GM19043 (cell line): ENCODE measurements around the gene COL5A1.

Source experiments
- ATAC-seq: cut with Tn5 transposase; IDR thresholded peaks from one replicate; pipeline ENCODE4 v1.9.1; 2021; ENCODE audit warnings: low read depth; ENCODE audit not compliant: unreplicated experiment

Gene COL5A1

DNA sequence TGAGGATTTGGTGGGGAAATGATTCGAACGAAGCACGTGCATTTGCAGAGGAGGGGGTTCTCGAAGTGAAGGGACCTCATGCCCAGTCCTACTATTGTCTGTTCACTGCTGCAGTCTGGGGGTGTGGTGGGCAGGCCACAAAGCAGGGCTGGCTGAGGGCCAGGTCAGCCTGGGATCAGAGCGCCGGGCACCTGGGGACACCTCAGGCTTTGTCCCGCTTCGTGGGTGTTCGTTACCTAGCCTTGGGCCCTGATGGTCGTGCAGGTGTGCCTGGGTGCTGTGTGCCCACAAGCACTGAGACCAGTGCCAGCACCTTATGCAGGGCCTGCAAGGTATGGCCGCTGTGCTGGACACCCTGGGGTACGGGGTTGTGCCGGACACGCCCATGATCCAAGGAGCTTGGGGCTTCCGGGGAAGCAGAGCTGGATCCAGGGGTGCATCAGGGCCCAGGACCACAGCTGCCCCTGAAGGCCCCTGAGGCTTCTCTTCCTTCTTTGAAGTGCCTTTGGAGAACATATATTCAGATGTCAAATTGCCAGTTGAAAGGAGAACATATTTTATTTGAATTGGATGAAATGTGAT is 80.6 kb downstream of the COL5A1 start:
- no peak for ATAC-seq

DNA sequence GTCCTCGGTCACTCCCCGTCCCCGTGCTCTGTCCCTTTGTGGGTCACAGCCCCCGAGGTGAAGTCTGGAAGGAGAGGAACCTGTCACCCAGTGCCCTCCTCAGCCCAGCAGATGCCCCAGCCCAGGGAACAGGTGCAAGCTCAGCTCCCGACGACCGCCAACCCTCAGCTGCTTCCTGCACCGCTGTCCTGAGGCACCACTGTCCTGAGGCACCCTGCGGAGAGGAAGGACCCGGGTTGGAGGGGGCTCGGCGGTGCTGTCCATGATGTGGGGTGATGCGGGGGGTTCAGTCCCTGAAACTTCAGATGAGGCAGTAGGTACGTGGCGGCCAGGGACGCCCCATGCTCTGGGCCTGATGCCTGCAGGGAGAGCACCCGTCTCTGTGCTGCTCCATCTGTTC is 81.4 kb downstream of the COL5A1 start:
- ATAC-seq, result no peak

DNA sequence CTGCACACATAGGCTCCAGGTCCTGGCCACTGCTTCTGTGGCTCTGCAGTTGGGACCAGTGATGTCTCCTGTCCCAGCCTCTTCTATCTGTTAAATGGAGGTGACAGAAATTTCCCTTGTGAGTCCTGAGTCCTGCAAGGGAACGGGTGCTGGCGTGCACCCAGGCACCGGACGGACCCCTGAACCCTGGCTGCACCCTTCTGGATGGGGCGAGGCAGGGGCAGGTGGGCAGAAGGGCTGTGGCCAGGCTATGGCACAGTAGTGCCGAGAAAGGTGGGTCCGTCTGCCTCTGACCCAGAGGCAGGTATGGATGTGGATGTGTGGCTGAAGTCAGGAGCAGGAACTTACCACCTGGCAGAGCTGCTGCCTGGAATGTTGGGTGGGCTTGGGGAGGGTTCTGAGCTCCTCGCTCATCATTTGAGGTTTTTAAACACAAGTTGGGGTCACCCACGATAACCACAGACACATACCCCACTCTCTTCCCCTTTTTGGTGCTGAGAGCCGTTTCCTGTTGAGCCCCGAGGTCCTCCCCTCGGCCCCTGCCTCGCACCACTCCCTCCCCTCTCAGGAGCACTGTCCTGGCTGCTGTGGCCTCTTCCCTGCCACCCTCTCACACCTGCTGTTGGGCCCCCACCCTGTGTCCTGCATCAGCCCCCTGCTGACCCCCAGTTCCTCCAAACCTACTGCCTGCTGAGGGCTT is 82.0 kb downstream of the COL5A1 start:
- ATAC-seq, result no peak

DNA sequence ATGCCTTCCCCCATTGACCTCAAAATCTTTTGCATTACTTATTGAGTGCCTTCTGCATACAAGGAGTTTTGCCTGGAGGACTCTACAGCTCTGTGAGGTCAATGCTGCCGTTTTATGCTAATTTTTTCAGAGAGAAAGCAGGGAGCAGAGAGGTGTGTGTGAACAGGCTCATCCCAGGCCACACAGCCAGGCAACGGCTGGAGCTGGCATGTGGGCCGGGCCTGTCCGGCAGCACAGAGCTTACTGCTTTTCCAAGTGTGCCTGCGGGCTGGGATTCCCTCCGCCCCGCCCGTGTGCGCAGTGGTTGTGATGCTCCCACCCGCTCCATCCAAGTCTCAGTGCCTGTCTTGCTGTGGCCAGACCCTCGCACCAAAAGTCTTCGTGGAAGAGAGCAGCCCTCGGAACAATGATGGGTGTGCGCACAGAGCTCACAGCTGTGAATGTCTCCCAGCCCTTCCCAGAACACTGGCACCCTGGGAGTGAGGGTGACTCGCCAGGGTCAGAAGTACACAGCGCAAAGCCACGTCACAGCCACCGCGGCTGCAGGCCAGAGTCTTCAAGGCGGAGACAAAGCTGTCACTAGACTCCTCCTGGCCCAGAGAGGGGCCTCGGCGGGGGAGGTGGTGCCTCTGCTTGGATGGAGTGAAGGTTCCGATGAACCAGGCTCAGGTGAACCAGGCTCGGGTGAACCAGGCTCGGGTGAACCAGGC is 82.8 kb downstream of the COL5A1 start:
- ATAC-seq, result no peak

DNA sequence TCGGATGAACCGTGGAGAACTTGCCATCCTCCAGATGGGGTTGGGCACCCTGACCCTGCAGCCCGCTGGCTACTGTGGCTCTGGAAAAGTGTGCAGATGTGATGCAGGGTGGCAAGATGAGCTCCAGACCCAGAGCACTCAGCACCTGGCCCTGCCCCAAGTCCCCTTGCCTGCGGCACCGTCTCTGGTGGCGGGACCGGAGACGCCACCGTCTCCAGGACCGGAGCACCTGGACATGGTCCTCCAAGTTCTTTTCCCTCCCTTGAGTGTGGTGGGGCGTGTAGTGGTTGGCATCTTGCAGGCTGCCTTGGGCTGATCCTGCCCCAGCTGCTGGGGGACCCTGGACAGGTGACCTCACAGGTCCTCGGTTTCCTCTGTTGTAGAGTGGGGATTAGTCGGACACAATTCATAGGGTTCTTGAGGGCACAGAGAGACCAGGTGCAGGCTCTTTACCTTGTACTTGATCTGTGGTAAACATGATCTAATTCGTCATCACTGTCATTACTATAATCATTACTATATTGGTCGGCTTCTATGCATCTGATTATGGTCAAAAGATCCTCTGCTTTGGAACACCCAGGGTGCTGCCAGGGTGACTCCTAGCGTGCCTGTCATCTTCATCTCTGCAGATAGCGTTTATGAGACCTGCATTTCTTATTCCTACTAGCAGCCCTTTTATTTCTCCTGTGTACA is 83.5 kb downstream of the COL5A1 start:
- ATAC-seq, result no peak

DNA sequence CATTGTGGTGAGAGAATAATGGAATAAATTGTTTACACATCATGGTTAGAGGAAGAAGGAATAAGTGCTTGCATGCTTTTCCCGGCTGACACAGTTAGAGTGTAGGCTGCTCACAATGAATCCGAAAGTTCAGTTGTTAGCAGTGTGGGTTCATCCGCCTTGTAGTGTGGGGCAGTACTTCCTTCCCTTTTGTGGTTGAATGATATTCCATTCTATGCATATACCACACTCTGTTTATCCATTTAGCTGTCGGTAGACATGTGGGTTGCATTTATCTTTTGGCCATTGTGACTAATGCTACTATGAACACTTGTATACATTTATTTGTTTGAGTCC is 84.0 kb downstream of the COL5A1 start:
- ATAC-seq, result no peak

DNA sequence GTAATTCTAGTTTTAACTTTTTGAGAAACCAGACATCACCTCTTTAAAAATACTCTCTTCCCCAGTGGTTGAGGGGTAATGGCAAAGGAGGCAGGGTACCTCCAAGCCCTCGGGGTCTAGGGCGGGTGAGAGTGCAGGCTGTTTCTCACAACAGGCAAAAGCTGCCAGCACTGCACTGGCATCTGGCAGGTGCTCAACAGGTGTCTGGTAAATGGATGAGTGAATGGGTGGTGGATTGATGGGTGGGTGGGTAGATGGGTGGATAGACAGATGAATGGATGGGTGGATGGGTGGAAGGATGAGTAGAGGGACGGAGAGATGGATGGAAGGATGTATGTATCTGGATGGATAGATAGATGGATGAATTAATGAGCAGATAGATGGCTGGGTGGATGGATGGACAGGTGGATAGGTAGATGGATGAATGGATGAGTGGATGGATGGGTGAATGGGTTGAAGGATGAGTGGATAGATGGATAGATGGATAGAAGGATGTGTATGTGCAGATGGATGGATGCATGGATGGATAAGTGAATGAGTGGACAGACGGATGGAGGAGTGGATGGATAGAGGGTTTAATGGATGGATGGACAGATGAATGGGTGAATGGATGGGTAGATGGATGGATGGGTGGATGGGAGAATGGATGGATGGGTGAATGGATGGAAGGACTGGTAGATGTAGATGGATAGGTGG is 84.6 kb downstream of the COL5A1 start:
- ATAC-seq, result no peak

DNA sequence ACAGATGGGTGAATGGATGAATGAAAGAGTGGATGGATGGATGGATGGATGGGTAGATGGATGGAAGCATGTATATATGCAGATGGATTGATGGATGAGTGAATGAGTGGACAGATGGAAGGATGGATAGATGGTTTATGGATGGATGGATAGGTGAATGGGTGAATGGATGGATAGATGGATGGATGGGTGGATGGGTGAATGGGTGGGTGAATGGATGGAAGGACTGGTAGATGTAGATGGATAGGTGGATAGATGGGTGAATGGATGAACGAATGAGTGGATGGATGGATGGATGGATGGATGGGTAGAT is 85.1 kb downstream of the COL5A1 start:
- ATAC-seq, result no peak

DNA sequence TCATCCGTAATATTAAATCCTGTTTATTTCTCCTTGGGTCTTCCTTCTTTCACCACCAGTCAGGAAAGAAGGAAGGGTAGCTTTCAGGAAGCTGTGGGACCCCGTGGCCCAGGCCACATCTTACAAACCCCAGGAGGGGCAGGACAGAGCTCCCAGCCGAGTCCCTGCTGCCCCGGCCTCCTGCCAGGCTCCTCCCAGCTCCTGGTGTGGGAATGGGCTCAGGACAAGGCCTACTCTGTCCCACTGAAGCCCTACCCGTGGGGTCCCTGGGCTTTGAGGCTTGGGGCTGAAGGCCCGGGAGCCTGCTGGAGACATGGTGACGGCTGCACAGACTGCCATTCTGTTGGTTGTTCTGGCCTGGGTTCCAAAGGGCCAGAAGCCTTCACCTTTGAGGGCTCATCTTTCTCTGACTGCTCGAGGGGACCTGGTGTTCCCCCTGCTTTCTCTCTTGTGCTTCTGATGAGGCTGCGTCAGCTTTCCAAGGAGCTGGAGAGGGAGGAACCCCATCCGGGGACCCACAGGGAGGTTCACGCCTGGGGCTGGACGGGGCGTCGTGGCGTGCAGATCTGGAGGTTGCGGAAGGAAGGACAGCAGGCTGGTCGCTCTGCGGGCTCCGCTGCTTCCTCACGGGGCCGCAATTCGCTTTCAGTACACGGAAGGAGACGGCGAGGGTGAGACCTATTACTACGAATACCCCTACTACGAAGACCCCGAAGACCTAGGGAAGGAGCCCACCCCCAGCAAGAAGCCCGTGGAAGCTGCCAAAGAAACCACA is 86.6 kb downstream of the COL5A1 start:
- ATAC-seq, result no peak

DNA sequence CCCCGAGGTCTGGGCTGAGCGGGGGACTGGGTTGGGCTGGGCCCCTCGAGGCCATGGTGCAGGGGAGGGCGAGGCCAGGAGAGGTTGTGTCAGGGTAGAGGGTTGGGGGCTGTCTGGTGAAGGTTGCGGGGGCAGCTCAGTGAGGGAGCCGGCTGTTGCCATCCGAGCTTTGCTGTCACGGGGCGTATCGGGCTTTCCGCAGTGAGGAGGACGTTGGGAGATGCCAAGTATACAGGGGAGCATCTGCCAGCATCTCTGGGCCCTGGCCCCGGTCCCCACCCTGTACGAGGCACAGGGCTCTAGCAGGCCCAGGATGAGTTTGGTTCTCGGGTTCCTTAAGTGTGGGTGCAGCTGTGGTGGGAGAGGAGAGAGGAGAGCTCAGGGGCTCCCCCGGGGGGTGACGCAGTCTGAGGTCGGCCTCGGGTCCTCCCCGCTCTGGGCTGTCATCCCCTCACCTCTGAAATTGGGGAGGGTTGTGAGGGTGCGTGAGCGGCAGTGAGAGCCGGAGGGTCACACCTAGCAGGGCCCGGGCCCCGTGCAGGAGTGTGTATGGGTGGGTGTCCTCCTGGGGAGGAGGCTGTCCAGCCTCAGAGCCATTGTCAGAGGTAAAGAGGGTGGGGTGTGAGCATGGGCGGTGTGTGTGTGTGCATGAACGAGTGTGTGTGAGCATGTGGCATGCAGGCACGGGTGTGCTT is 87.3 kb downstream of the COL5A1 start:
- no peak for ATAC-seq

DNA sequence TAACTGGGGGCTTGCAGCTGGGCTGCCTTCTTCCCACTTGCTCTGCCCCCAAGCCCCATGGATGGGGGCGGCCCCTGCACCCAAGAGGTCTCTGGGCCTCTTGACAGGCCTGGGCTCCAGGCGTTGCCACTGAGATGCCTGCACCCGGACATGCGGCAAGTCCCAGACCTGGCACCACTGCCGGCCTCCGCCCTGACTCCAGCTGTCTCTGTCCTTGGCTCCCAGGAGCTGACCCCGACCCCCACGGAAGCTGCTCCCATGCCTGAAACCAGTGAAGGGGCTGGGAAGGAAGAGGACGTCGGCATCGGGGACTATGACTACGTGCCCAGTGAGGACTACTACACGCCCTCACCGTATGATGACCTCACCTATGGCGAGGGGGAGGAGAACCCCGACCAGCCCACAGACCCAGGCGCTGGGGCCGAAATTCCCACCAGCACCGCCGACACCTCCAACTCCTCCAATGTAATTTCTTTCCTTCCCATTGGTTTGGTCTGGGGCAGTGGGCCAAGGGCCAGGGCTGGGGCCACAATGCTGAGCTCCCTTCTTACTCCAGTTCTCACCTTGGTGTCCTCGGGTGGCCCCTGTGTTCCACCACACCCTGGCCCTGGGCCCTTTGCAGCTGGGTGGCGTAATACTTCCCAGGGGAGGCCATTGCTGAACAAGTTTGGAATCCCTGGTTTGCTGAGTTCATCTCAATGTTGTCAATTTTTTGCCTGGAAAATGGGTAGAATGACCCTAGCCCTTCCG is 88.6 kb downstream of the COL5A1 start:
- ATAC-seq, result no peak

DNA sequence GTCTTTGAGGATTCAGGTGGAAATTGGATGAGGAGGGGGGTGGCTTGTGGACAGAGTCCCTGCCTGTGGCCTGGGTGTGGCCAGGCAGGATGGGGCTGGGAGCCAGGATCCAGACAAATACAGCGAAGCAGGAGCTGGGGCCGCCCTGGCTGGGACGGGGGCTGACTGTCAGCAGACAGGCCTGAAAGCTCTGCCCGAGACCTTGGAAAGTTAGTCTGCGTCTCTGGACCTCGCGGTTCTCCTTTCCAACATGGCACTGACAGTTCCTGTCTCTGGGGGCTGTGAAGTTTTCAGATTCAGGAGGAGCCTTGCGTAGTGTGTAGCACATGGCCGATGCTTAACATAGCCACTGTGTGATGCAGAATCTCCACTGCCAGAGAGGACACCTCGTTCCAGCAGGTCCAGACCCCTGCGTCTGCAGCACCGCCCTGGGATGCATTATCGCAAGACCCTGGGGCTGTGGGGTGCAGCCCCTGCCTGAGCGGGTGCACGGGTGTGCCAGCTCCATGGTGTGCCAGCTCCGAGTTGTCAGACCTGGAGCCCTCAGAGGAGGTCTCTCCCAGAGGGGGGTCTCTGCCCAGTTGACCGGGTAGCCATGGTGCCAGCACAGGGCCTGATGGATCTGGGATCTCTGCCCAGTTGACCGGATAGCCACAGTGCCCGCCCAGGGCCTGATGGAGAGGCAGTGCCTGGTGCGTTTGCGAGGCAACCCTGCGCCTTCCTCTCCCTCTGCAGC is 89.3 kb downstream of the COL5A1 start:
- no peak for ATAC-seq

DNA sequence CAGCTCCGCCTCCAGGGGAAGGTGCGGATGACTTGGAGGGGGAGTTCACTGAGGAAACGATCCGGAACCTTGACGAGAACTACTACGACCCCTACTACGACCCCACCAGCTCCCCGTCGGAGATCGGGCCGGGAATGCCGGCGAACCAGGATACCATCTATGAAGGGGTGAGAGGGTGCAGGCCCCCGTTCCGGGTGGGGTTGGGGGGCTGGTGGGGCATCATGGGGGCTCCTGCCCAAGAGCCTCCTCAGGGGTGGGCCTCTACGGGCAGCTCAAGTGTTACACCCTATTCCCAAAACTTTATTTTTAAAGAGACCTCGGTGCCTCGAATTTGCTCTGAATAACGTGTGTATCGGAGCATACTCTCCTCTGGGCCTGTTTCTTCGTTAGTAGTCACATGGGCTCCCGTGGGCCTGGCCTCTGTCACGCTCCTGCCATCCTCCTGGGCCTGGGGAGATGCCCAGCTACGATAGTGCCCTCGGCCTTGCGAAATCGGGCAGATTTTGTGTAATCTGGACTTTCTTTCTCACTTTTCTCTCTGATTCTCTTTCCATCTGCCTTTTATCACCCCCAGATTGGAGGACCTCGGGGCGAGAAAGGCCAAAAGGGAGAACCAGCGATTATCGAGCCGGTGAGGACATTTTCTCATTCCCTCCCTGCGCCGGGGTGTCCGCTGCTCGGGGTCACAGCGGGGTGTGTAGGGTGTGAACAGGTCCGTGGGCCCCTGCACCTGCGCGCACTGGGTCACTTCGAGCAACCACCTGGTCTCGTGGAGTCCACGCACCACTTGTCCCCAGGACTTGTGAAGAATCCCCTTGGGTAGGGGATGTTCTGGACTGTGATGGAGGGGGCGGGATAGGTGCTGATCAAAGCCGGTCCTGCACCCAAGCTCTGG is 90.1 kb downstream of the COL5A1 start:
- no peak for ATAC-seq

DNA sequence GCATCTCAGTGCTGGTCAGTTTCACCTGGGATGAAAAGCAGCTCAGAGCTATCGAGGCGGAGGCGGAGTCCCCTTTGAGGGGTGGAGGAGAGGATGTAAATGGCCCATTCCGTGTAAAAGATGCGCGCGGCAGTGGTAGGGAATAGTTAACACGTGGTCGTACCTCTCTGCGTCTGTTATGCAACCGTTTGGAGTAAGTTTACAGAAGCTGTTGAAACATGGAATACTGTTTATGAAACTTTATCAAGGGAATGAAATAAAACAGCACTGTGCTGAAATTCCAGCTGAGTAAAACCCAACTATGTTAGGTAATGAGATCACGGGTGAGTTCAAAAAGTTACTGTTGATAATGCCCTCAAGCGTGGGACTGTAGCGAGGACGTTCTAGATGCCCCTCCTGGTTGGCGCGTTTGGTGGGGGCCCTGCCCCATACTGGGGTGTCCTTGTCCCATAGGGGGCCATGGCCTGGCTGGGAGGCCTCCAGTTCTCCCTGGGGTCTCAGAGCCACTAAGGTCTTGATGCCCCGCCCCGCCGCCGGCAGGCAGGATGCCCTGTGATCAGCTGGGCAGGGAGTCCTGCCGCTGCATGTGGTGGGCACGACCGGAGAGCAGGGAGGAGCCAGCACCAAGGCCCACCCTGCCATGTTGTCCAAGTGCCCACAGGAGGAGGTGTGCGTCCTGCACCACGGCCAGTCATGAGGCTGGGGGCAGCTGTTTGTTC is 90.9 kb downstream of the COL5A1 start:
- no peak for ATAC-seq

DNA sequence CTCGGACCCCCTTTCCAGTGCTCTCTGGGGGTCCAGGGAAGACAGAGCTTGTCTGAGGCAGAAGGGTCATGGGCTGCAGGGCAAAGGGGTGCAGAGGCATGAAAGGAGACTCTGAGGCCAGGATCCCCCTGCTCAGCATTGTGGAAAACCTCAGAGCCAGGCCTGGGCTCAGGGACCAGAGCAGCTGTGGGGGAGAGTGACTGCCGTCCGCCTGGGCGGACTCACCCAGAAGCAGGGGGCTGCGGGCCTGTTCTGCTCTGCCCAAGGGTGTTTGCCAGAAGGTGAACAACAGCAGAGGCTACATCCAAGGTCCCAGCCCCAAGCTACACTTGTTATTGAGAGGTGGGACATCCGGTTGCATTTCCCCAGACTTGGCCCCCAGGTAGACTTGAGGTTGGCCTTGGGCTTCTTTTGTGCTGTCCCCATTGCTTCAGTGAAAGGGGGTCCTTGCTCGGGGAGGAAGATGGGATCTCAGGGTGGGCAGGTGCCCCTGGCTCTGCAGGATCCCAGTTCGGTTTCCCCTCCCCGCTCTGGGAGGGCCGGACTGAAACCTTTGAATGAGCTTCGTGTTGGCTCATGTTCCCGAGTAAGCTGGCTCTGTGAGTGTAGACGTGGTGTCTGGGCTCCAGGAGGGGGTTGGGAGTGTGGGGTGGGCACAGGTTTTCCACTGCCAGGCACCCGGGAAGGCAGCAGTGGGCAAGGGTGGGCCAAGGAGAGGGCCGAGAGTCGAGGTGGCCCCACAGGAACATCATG is 92.1 kb downstream of the COL5A1 start:
- ATAC-seq, result no peak

DNA sequence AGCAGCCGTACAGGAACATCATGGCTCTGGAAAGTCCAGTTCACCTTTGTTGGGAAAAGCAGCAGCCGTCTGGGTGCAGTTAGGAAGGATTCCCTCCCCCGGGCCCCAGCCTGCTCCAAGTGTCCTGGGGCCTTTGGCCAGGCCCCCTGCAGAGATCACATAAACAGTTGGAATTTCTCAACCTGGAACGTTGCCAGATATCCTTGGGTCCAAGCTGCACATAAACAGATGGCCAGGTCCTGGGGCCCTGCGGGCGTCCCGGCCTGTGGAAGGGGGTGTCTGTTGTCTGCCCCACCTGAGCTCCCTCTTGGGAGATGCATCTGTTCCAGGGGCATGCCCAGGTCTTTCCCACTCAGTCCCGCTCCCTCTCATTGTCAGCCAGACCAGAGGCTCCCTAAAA is 92.7 kb downstream of the COL5A1 start:
- no peak for ATAC-seq
